ENCODE data around the gene KLHDC4. TPM values are rescaled to one million over a fixed set of nuclear protein-coding genes. Genes with fewer than 3 reads are reported as not detected.

KLHDC4 gene
- total and polyA plus RNA-seq, 2 experiments from 2014 or later, result 23.0 to 41.1 TPM

GRCh38 chr16:87713451-87714229 is 52.1 kb downstream of the KLHDC4 start:
- Histone ChIP-seq H3K4me3 (no peak overlapping the region), H3K4me1 (ENCODE audit: insufficient read depth) (no peaks in the 10 kb centered on the region), H3K4me2 (no peak overlapping the region), H3K27ac (ENCODE audit: low read depth) (no peak overlapping the region), H3K36me3 (ENCODE audit: insufficient read depth) (no peaks in the 10 kb centered on the region), H3F3A (replicated peaks; ENCODE audit: low read depth) (no peaks in the 10 kb centered on the region), H3K9me2 (ENCODE audit: insufficient read depth) (no peaks in the 10 kb centered on the region), H2AFZ (no peak overlapping the region), H3K79me2 (replicated peaks; ENCODE audit: insufficient read depth) (peaks cover 7% of the 10 kb centered on the region; the same call in 1 of the 2 replicates), H4K20me1 (replicated peaks; ENCODE audit: insufficient read depth) (peaks cover 7% of the 10 kb centered on the region), H3K27me3 (ENCODE audit: insufficient read depth) (no peaks in the 10 kb centered on the region)
- H3K27me3 Mint-ChIP-seq (ENCODE audit: insufficient read depth, low read depth, poor library complexity), result peaks cover 6% of the 10 kb centered on the region
- no peaks in the 10 kb centered on the region for H3K4me1 Mint-ChIP-seq
- no peak overlapping the region for H3K4me3 Mint-ChIP-seq
- TF ChIP-seq CTCF (conservative IDR thresholded peaks at IDR 0.05; ENCODE audit: low read depth in 2 of 2) (no peak), ZNF114 (CRISPR knock-in tag; IDR thresholded peaks at IDR 0.05) (no peak), EZH2phosphoT487 (IDR thresholded peaks at IDR 0.05; ENCODE audit: unreplicated experiment) (no peak), ZNF462 (CRISPR knock-in tag; IDR thresholded peaks at IDR 0.05) (no peak), EZH2 (IDR thresholded peaks at IDR 0.05; ENCODE audit: low read depth, unreplicated experiment) (no peak), ETS1 (IDR thresholded peaks at IDR 0.05) (no peak), REST (IDR thresholded peaks at IDR 0.05; ENCODE audit: unreplicated experiment) (no peak), NANOG (IDR thresholded peaks at IDR 0.05; ENCODE audit: borderline replicate concordance) (no peak), POLR2AphosphoS5 (IDR thresholded peaks at IDR 0.05; ENCODE audit: low read depth) (no peak), STAT1 (IDR thresholded peaks at IDR 0.05; ENCODE audit: unreplicated experiment) (no peak), CREB1 (CRISPR knock-in tag; IDR thresholded peaks at IDR 0.05; ENCODE audit: low read depth) (no peak), JUNB (IDR thresholded peaks at IDR 0.05; ENCODE audit: unreplicated experiment) (no peak), ZNF331 (CRISPR knock-in tag; IDR thresholded peaks at IDR 0.05; ENCODE audit: low read depth) (no peak)
- peaks cover 55% of the 10 kb centered on the region for H3K36me3 Mint-ChIP-seq (ENCODE audit: low read depth)
- DNase-seq (ENCODE audit: low spot score), result no peak
- no peaks in the 10 kb centered on the region for H3K9me3 Mint-ChIP-seq
- ATAC-seq, result no peak
- H3K27ac Mint-ChIP-seq, result no peak overlapping the region

All from GM23338 (cell line).